Endothelial cell of umbilical vein (primary cell): ENCODE measurements around the gene SLC33A1.

Source experiments
- CTCF ChIP-seq, 2 donors: IDR thresholded peaks; 1 replicate in 1 of 2; 2 replicates in 1 of 2; pipeline ENCODE4 v1.5.1; 2011; ENCODE audit warnings: low read length in 2 of 2, mild to moderate bottlenecking in 2 of 2, moderate library complexity in 2 of 2, control low read depth in 1 of 2, inconsistent platforms in 1 of 2, low read depth in 1 of 2; ENCODE audit not compliant: insufficient read depth in 1 of 2; ENCODE audit errors: extremely low read depth in 1 of 2
- POLR2A ChIP-seq: IDR thresholded peaks from 2 replicates; pipeline ENCODE4 v1.6.1; 2012; ENCODE audit warnings: low read depth, mild to moderate bottlenecking, control low read depth, low read length

GRCh38 chr3:155790272-155790925 lies 63.8 kb downstream of the SLC33A1 start:
- TF ChIP-seq POLR2A (no peak), CTCF (IDR thresholded peaks at IDR 0.05; ENCODE audit: extremely low read depth in 1 of 2, insufficient read depth in 1 of 2, low read depth in 1 of 2, low read length in 2 of 2) (no peak)
